ENCODE data around the gene HADHB. TPM values are rescaled to one million over a fixed set of nuclear protein-coding genes. Genes with fewer than 3 reads are reported as not detected.

The HADHB gene
- total RNA-seq, 1 experiment from 2014 or later = 41.3 TPM

GRCh38 chr2:26314243-26314642 is 69.5 kb downstream of the HADHB start:
- H3K4me2 ChIP-seq (ENCODE audit: insufficient read depth, insufficient read length, low read length) = no peak overlapping the region
- peak; percentile 64 for DNase-seq
- peaks cover 29 to 37% of the 10 kb centered on the region in 2 experiments for H3K4me1 Mint-ChIP-seq
- no peaks in the 10 kb centered on the region for H3K79me1 ChIP-seq (ENCODE audit: insufficient read depth, low read depth, low read length, poor library complexity, severe bottlenecking)
- no peak overlapping the region for H4K5ac ChIP-seq (ENCODE audit: insufficient read length, low read depth, low read length)
- H4K91ac ChIP-seq (ENCODE audit: insufficient read length, low read depth, low read length) = no peak overlapping the region
- H2AFZ ChIP-seq (ENCODE audit: low read length) = no peak overlapping the region
- H3K9me3 Mint-ChIP-seq = no peaks in the 10 kb centered on the region
- H2BK5ac ChIP-seq (ENCODE audit: insufficient read length, low read length) = no peak overlapping the region
- no peak overlapping the region for H2BK120ac ChIP-seq (ENCODE audit: low read depth, low read length, poor library complexity, severe bottlenecking)
- H3K4me3 Mint-ChIP-seq = no peak overlapping the region
- no peaks in the 10 kb centered on the region for H4K20me1 ChIP-seq (ENCODE audit: control insufficient read depth, insufficient read depth, insufficient read length)
- no peaks in the 10 kb centered on the region for H3K23me2 ChIP-seq (ENCODE audit: insufficient read length, low read depth, low read length, poor library complexity, severe bottlenecking)
- no peaks in the 10 kb centered on the region; the same call in 1 of the 2 replicates for H3K27me3 Mint-ChIP-seq (ENCODE audit: low read depth)
- no peaks in the 10 kb centered on the region for H3K9me3 ChIP-seq (ENCODE audit: control insufficient read depth, low read depth, low read length)
- H3K27ac Mint-ChIP-seq = peak overlapping the region in 1 of 3 experiments; percentile 45; a peak in 1 of 7 replicates
- H2BK20ac ChIP-seq (ENCODE audit: low read depth, low read length, poor library complexity, severe bottlenecking) = no peak overlapping the region
- H3K14ac ChIP-seq (ENCODE audit: insufficient read depth, low read length) = no peak overlapping the region
- no peak overlapping the region for H2AK5ac ChIP-seq (ENCODE audit: insufficient read length, low read length)
- H2BK12ac ChIP-seq (ENCODE audit: insufficient read length, low read depth, low read length) = no peak overlapping the region
- H3K9ac ChIP-seq (ENCODE audit: extremely low read depth, insufficient read length, low read length) = no peak overlapping the region
- TF ChIP-seq CTCF (conservative IDR thresholded peaks at IDR 0.05) = peak; percentile 57; the same call in 2 of the 3 replicates
- H3K27me3 ChIP-seq (ENCODE audit: insufficient read depth, low read length) = no peaks in the 10 kb centered on the region
- H3K36me3 Mint-ChIP-seq (ENCODE audit: insufficient read depth in 1 of 3, low read depth in 3 of 3) = peaks cover 0 to 4% (median 2%) of the 10 kb centered on the region in 3 experiments; a peak in 3 of 7 replicates
- H3K4me1 ChIP-seq (ENCODE audit: insufficient read depth, low read length) = peaks cover 7% of the 10 kb centered on the region; the same call in 1 of the 2 replicates
- no peaks in the 10 kb centered on the region for H3K79me2 ChIP-seq (ENCODE audit: insufficient read depth, low read length)
- no peak overlapping the region for H4K8ac ChIP-seq (replicated peaks; ENCODE audit: insufficient read length, low read depth, low read length)
- no peak overlapping the region for H3K18ac ChIP-seq (ENCODE audit: insufficient read length, low read depth, low read length)
- H3K4ac ChIP-seq (ENCODE audit: low read depth, low read length) = no peak overlapping the region
- H2BK15ac ChIP-seq (ENCODE audit: low read depth, low read length) = no peak overlapping the region
- no peak overlapping the region for H3K27ac ChIP-seq (ENCODE audit: insufficient read length, low read depth, low read length)
- WGBS (ENCODE audit: extremely low coverage, insufficient read length, low lambda C conversion rate) = no CpG with 5 or more reads among the region's 8 CpGs
- no peak overlapping the region for H3K56ac ChIP-seq (ENCODE audit: insufficient read length, low read depth, low read length)
- no peak overlapping the region for H3K23ac ChIP-seq (ENCODE audit: insufficient read length, low read depth, low read length)
- no peak overlapping the region for H3T11ph ChIP-seq (ENCODE audit: low read length)

Data from H9 (cell line).